ENCODE measurements around the gene SERINC5.
"Not testable (repeated sequence)": the region's sequence is repeated elsewhere in the genome, so short reads cannot be mapped to it uniquely, and the experiment has no call there.

Gene SERINC5

GRCh38 chr5:80204808-80205614 lies 50.8 kb downstream of the SERINC5 start:
- in situ Hi-C loops (cut with MboI; ENCODE audit: low sequenced_read_pairs), result no loop called here

GRCh38 chr5:80201763-80202162 lies 54.1 kb downstream of the SERINC5 start:
- in situ Hi-C loops (cut with MboI; ENCODE audit: low sequenced_read_pairs), result not testable (repeated sequence)

- in situ Hi-C loops (cut with MboI; ENCODE audit: low sequenced_read_pairs), result no loop called here
Measured at GRCh38 chr5:80198920-80199319, 56.9 kb downstream of the SERINC5 start.

- in situ Hi-C loops (cut with MboI; ENCODE audit: low sequenced_read_pairs), result no loop called here
Measured at GRCh38 chr5:80198399-80198798, 57.4 kb downstream of the SERINC5 start.

GRCh38 chr5:80195837-80196400 lies 59.9 kb downstream of the SERINC5 start:
- in situ Hi-C loops (cut with MboI; ENCODE audit: low sequenced_read_pairs), result no loop called here

- in situ Hi-C loops (cut with MboI; ENCODE audit: low sequenced_read_pairs), result no loop called here
Measured at GRCh38 chr5:80194468-80194867, 61.4 kb downstream of the SERINC5 start.

GRCh38 chr5:80193401-80193800 lies 62.4 kb downstream of the SERINC5 start:
- in situ Hi-C loops (cut with MboI; ENCODE audit: low sequenced_read_pairs), result no loop called here

- in situ Hi-C loops (cut with MboI; ENCODE audit: low sequenced_read_pairs), result no loop called here
Measured at GRCh38 chr5:80192507-80193241, 63.2 kb downstream of the SERINC5 start.

GRCh38 chr5:80191991-80192398 lies 63.9 kb downstream of the SERINC5 start:
- in situ Hi-C loops (cut with MboI; ENCODE audit: low sequenced_read_pairs), result no loop called here

- in situ Hi-C loops (cut with MboI; ENCODE audit: low sequenced_read_pairs), result no loop called here
Measured at GRCh38 chr5:80191397-80191796, 64.5 kb downstream of the SERINC5 start.

- in situ Hi-C loops (cut with MboI; ENCODE audit: low sequenced_read_pairs), result no loop called here
Measured at GRCh38 chr5:80190960-80191359, 64.9 kb downstream of the SERINC5 start.

GRCh38 chr5:80189701-80190100 lies 66.1 kb downstream of the SERINC5 start:
- in situ Hi-C loops (cut with MboI; ENCODE audit: low sequenced_read_pairs), result no loop called here

- in situ Hi-C loops (cut with MboI; ENCODE audit: low sequenced_read_pairs), result no loop called here
Measured at GRCh38 chr5:80189201-80189600, 66.6 kb downstream of the SERINC5 start.

- in situ Hi-C loops (cut with MboI; ENCODE audit: low sequenced_read_pairs), result no loop called here
Measured at GRCh38 chr5:80187421-80188090, 68.3 kb downstream of the SERINC5 start.

GRCh38 chr5:80185535-80185934 lies 70.3 kb downstream of the SERINC5 start:
- in situ Hi-C loops (cut with MboI; ENCODE audit: low sequenced_read_pairs), result not testable (repeated sequence)

GRCh38 chr5:80185095-80185494 lies 70.8 kb downstream of the SERINC5 start:
- in situ Hi-C loops (cut with MboI; ENCODE audit: low sequenced_read_pairs), result no loop called here

GRCh38 chr5:80184235-80185023 lies 71.4 kb downstream of the SERINC5 start:
- in situ Hi-C loops (cut with MboI; ENCODE audit: low sequenced_read_pairs), result no loop called here

GRCh38 chr5:80183728-80184234 lies 72.1 kb downstream of the SERINC5 start:
- in situ Hi-C loops (cut with MboI; ENCODE audit: low sequenced_read_pairs), result not testable (repeated sequence)

GRCh38 chr5:80182809-80183580 lies 72.9 kb downstream of the SERINC5 start:
- in situ Hi-C loops (cut with MboI; ENCODE audit: low sequenced_read_pairs), result no loop called here
